Renal pelvis (tissue), 4 donors: ENCODE measurements around the gene TNFRSF18. TPM values are rescaled to one million over a fixed set of nuclear protein-coding genes. Genes with fewer than 3 reads are reported as not detected.

Source experiments
- DNase-seq: peaks from one replicate; pipeline ENCODE4 v3.0.0-alpha.2; 2013
- polyA plus RNA-seq, 3 donors: library from polyadenylated mRNA; unstranded; fragments of 120-200 nt; gene quantifications; one replicate each; pipeline ENCODE4 v1.2.1, GENCODE V29; 2013; ENCODE audit not compliant: insufficient read length in 3 of 3

Gene TNFRSF18
- polyA plus RNA-seq, 3 donors: 0.75 to 1.2 (median 0.89) TPM

DNA sequence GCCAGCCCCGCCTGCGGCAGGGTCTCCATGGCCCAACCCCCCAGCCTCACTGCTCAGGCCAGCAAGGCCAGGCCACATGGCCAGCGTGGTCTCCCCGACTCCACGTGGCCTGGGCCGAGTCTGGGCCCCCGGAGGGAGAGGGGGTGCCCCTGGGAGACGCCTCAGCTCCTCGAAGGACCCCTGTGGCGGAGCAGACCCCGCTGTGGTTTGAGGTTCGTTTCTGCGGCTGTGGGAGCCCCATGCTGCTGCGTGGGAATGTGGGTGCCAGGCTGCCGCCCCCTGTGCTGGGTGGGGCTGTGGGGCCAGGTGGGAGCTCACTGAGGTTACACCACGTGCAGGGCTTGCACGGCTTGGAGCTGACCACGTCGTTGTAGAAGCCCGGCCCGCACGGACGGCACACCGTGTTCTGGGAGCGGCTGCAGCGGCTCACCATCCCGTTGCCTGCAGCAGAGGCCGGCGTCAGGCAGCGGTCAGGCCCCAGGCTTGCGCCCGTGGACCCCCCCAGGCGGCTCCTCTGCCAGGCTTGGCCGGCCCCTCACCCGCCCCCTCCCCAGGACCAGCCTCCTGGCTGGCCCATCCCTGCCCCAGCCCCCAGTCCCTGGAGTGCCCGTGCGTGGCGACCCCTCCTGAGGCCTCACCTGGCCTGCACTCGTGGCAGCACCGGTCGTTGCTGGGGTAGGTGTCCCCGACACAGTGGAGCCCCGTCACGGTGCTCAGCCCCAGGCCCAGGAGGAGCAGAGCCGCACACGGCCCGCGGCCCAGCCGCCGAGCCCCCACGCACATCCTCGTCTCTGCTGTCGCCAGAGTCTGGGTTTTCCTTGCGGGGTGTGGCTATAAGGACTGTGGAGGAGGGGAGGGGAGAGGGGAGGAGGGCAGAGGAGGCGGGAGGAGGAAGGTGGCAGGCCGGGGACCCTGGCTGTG lies 7.2 kb upstream of the TNFRSF18 start, which contains the start of gene TNFRSF4:
Gene TNFRSF4 (minus strand): TSS at position 809 of the 921 bp plus-strand sequence. CDS start 26 bp downstream, at position 783.
- no peak for DNase-seq

DNA sequence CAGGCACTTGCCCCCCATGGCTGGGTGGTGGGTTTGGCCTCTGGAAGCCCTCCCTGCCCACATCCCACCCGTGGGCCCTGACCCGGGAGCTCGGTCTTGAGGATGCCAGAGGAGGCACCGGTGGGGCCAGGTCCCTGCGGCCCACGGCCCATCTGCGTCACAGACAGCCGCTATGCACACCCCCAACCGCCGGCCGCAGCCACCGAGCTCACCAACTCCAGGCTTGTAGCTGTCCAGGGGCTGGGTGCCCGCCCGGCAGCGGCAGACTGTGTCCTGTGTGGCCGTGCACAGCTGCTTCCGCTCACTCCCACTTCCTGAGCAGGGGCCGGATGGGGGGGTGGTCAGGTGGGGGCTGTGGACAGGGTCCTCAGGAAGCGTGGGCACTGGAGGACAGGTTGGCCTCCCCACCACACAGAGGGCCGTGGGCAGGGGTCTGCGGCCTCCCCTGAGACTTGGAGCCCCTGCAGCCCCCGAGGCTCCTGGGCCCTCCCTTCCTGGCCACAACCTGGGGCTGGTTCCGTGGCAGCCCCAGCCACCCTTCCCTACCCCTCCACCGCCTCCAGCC lies 6.5 kb upstream of the TNFRSF18 start:
- no peak for DNase-seq

DNA sequence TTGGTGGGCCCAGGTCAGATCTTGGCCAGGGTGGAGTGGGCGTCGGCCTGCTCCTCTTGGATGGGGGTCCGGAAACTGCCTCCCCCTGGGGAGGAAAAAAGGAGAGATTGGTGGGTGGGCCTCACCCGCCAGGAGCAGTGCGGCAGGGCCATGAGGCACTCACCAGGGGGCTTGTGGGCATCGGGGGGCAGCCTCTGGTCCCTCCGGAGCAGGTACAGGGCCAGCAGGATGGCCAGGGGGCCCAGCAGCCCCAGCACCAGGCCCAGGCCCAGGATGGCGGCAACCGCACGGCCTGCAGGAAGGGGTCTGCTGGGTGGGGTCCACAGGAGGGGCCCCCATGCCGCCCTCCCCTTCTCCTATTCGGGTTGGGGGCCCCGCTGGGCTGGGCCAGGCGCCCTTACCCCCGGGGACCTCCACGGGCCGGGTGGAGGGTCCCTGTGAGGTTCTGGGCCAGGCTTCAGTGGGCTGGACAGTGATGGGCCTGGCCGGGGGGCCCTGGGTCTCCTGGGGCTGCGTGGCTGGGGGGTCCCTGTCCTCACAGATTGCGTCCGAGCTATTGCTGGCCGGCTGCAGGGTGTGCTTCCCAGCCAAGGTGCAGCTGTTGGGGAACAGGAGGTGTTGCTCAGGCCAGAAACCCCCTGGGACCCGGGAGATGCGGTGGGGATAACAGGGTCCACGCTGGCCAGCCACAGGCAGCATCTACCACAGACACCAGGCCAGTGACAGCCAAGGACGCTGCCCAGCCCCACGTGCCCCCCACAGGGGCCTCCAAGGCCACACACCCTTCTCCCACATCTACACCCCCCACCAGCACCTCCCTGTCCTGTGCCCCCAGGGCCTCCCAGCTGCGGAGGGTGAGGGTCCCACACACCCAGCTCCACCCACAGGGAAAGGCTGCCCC lies 5.4 kb upstream of the TNFRSF18 start:
- no peak for DNase-seq

DNA sequence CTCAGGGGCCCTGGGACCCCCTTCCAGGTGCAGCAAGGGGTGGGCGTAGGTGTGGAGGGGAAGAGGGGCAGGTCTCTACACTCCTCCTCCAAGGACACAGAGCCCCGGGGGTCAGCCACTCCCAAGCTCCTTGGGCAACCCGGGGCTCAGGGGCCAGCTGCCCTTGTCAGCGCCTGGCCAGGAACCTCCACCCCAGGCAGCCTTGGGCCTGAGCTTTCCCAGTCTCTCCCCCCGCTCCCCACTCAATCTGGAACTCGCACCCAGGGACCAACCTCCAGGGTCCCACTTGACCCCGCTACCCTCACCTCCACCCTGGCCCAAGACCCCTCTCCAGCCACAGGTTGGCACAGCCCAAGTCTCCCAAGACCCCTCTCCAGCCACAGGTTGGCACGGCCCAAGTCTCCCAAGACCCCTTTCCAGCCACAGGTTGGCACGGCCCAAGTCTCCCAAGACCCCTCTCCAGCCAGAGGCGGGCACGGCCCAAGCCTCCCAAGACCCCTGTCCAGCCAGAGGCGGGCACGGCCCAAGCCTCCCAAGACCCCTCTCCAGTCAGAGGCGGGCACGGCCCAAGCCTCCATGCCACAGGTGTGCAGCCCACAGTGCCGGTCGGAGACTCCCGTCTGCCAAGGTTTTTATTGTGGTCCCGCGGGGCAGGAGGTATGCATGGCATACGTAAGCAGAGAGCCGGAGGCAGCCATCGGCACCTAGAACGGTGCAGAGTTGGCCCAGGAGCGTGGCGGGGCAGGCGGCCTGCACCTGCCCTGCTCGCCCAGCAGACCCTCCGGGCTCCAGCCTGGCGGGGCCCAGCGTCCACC lies 4.5 kb upstream of the TNFRSF18 start:
- no peak for DNase-seq

DNA sequence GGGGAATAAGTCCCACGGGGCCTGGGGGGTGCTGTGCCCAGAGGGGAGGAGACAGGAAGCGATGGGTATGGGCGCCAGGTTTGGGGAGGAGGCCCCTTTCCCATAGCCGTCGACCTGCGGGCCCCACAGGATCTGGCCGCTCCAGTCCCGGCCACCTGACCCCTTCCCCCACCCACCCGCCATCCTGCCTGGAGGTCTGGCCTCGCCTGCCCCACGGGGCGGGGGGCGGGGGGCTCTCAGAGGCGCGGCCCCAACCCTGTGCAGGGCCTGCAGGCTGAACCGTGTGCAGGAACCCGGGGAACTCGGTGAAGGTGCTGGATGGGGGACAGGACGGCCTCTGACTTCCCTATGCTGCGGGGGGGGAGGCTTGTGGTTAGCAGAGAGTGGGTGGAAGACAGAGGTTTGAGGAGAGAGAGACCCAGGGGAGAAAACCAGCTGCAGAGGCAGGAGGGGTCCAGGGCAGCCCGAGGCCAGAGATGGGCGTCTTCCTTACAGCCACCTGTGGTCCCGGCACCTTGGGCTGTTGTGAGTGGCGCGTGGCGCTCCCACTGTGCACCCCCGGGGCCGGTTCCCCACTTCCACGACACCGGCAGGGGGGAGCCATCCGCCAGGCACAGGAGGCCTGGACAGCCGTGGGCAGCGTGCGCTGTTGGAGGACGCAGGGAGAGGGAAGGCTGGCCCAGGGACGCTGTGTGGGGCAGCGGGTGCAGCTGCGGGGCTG lies 2.5 kb upstream of the TNFRSF18 start:
- no peak for DNase-seq

DNA sequence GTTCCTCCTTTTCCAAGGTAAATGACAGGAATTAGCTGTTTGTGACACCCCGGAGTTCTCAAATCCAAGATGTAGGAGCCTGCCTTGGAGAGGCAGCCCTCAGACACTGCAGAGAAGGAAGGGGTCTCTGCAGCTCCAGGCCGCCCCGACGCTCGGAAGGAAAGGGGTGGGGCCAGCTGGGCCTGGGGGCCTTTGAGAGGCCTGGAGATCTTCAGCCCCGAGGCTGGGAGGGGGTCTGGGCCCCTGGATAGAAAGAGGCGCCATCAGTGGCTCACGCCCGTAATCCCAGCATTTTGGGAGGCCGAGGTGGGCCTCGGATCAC lies 1.1 kb upstream of the TNFRSF18 start:
- no peak for DNase-seq

DNA sequence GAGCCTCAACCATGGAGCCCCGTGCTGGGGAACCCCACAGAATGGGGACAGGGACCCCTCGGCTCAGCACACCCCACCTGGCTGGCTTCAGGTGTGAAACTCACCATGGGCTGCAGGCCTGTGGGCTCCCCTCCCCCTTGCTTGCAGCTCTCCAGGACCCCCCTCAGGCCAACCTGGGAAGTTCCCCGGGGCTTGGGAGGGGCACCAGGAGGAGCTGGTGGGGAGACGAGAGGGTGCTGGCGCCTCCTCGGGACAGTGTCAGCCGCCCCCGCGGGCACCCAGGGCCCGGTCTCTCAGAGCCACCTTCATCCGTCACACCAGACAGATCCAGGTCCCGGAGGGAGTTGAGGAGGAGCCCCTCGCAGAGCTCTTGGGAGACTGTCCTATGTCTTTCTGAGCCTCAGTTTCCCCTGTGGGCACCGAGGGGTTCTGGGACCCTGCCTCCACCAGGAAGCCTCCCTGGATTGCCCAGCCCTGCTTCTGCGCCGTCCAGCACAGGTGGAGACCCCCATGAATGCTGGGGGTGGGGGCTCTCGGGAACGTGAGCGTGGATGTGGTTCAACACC lies 657 bp upstream of the TNFRSF18 start:
- no peak for DNase-seq

DNA sequence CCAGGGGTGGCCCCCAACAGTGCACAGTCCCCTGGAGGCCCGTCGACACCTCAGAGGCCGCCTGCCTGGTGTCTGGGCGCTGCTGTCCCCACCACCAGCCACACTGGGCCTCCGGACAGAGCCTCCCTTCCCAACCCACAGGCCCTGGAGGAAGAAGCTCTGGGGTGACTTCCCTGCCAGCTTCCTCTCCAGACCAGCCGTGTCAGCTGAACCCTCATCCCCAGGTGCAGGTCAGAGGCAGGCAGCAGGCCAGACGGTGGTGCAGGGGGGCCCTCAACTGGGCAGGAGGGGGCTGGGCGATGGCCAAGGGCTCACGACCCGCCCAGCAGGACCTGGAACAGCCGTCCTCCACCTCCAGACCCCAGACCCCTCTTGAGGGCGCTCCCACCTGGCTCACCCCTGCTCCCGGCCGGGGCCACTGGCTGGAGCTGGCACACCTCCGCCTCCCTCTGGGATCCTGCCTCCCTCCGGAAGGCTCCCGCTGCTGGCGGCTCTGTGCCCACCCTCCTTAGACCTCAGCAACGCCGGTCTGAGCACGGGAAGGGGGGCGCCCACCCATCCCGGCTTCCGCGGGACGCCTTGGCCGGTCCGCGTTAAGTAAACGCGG lies 520 bp downstream of the TNFRSF18 start:
- no peak for DNase-seq

DNA sequence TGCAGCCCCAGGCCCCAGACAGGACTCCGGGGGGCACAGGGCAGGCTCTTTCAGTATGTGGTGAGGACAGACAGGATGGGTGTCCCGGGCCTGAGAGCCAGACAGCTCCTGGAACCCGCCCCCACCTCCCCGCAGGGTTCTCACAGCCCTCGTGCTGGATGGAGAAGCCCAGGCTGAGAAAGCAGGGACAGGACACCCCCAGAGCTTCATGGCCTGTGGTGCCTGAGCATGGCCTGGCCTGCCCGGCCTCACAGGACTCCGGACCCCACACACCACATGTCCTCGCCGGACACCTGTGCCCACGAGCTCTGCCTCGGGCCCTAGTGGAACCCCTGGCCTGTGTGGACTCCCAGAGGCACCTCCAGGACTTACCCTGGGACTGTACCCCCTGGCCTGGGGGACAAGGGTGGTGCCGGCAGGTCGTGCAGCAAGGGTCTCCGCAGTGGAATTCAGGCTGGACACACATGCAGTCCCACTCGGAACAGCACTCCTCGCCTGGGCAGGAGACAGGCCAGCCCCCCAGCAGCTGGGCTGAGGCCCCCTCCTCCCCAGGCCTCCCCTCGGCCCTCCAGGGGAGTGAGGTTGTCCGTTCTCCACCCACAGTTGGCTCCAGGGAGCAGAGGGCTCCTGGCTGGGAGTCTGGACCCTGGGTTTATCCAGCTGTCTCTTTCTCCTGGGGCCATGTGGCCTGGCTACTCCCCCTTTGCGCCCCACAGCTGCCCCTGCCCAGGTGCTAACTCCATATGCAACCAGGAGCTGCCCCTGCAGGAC lies 1.2 kb downstream of the TNFRSF18 start:
- DNase-seq: no peak

GRCh38 chr1:1204425-1204920 lies 1.9 kb downstream of the TNFRSF18 start:
- no peak for DNase-seq

DNA sequence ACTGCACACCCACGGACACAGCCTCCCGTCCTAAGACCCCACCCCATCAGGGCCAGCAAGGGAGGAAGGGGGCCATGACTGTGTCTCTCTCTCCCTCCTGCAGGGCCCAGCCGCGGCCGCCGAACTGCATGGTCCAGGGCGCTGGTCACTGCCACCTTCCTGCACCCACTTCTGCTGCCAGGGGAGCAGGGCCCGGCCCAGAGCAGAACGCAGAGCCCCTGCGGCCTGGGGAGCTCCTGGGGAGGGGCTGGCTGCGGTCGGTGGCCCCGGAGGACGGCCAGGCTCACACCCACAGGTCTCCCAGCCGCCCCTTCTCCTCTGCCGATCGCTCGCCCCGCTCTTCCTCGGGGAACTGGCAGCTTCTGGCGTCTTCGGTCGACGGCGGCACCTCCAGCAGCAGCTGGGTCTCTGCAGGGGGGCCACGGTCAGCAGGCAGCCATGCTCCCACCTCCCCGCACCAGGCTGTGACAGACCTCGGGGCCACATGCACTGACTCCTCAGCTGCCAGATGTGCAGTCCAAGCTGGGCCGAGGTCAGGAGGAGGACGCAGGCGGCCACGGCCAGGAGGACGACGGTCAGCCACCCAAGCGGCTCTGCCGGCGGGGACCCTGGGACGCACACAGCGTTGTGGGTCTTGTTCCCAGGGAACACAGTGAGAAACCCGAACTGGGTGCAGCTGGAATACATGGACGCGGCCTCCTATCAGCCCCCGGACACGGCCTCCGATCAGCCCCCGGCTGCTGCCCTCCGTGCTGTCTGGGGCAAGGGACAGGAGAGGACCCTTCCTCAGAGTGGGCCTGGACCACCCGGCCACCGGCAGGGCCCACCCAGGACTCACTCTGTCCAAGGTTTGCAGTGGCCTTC lies 2.6 kb downstream of the TNFRSF18 start:
- no peak for DNase-seq

DNA sequence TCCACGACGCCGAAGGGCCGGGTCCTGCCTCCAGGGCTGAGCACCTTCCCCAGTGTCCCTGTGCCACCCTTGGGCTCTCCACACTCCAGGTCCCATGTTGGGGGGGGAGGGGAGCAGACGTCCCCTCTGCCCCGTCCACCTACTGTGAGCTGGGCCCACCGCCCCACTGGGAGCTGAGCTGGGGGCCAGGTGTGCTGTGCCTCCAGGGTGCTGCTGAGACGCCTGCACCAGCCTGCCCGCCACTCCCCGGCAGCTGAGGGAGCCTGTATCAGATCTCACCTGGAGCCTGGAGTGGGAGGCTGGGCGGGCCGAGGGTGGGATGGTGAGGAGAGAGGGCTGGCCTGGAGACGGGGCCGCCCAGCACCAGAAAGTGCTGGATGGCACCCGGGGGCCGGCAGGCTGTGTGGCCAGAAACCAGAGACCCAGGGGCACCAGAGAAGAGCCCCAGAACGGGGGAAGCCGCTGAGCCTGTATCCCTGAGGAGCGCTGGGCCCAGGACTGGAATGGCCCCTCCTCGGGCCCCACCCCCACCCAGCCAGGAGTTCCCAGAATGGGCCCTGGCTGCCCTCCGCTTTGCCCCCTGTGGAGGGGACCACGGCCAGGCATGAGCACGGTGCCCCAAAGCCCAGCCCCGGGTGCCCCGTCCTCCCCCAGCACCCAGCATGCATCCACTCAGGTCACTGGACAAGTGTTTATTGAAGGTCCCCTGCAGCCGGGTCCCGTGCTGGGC lies 3.4 kb downstream of the TNFRSF18 start:
- no peak for DNase-seq

DNA sequence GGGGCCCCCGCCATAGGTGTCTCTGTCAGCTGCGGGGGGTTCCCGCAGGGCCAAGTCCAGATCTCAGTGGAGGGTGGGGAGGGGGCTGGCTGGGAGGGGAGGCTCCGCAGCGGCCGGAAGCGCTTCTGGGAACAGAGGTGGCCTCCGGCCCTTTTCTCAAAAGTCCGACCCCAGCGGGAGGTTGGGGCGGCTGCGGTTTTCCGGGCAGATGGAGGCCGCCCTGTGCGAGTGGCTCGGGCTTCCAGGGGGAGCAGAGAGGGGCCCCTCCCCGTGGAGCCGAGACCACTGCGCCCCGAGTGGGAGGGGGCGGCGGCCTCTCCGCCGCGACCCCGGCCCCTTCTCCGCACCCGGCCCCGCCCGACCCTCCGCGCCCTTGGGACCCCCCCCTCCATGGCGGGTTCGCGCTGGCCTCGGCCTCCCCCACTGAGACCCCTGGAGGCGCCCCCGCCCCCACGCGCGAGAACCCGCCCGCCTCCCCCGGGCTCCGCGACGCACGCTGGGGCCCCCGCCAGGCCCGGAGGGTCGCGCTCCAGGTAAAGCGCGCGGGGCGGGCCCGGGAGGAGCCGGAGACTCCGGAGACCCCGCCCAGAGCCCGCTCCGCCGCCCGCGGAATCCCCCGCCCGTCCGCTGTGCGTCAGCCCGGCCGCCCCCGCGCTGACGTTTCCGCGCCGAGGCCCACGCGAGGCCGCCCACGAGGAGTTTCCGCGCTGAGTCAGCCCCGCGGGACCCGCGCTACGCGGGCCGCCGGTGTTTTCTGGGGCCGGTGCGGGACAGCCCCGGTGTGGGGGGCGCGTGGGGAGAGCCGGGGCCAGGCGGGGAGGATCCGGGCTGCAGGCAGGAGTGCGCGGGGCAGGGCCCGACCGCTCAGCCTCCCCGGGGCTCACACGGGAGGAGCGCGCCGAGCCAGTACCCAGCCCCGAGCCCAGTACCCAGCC lies 5.2 kb downstream of the TNFRSF18 start:
- no peak for DNase-seq

GRCh38 chr1:1199961-1200875 lies 6.2 kb downstream of the TNFRSF18 start:
- DNase-seq: no peak
